Endothelial cell of umbilical vein (primary cell): ENCODE results near the gene BTLA. TPM values are rescaled to one million over a fixed set of nuclear protein-coding genes. Genes with fewer than 3 reads are reported as not detected.
"Not testable (repeated sequence)": the region's sequence is repeated elsewhere in the genome, so short reads cannot be mapped to it uniquely, and the experiment has no call there.

Source experiments
- BruUV-seq: library from RNA; stranded (reverse); fragments of 400-500 nt; replicated peaks from 2 replicates; lab custom pipeline; 2021; lab: Mats Ljungman, UMichigan
- CTCF ChIA-PET: fragments of 300-600, 350-600 bp; sonication (Branson Sonifier 250); formaldehyde crosslinking; loops from one replicate; lab custom pipeline; 2021; ENCODE audit warnings: antibody characterized with exemption, inconsistent platforms; lab: Charles Lee
- POLR2A ChIA-PET: fragments of 300-600, 350-600 bp; sonication (Branson Sonifier 250); formaldehyde crosslinking; loops from one replicate; lab custom pipeline; 2021; ENCODE audit warnings: antibody characterized with exemption, inconsistent platforms; lab: Charles Lee
- DNase-seq: peaks from one replicate; pipeline ENCODE4 v3.0.0-alpha.2; 2011; ENCODE audit warnings: low read depth, low spot score
- FAIRE-seq: peaks from 2 replicates; lab custom pipeline; 2011; peaks lifted over from hg19 to GRCh38; lab: Jason Lieb, UNC
- H2AFZ ChIP-seq: 2 replicates; pipeline ENCODE4 v1.6.0; 2012; ENCODE audit warnings: low read depth, low read length, control low read depth, inconsistent platforms
- H3K27ac ChIP-seq: 2 replicates; pipeline ENCODE4 v1.5.1; 2011; ENCODE audit warnings: low read depth, mild to moderate bottlenecking, control low read depth, low read length, moderate library complexity; ENCODE audit not compliant: insufficient read depth
- H3K27me3 ChIP-seq, 2 experiments: 2 replicates each; pipeline versions ENCODE4 v1.6.0 to v1.6.1; 2011; ENCODE audit warnings: low read length in 2 of 2, mixed read lengths in 1 of 2; ENCODE audit not compliant: control insufficient read depth in 2 of 2, insufficient read depth in 2 of 2
- H3K36me3 ChIP-seq, 2 experiments: 2 replicates in 1 of 2; 3 replicates in 1 of 2; pipeline ENCODE4 v1.5.1; 2011; ENCODE audit warnings: low read length in 2 of 2, mild to moderate bottlenecking in 1 of 2, moderate library complexity in 1 of 2; ENCODE audit not compliant: control insufficient read depth in 2 of 2, insufficient read depth in 2 of 2; ENCODE audit errors: extremely low read depth in 1 of 2
- H3K4me1 ChIP-seq: 3 replicates; pipeline ENCODE4 v1.5.1; 2011; ENCODE audit warnings: mild to moderate bottlenecking, low read length; ENCODE audit not compliant: control insufficient read depth, insufficient read depth; ENCODE audit errors: extremely low read depth
- H3K4me2 ChIP-seq: 2 replicates; pipeline ENCODE4 v1.6.1; 2011; ENCODE audit warnings: low read length, control low read depth, mixed read lengths; ENCODE audit not compliant: insufficient read depth
- H3K4me3 ChIP-seq, 3 experiments: fragments of 200-600 bp in 1 of 3; sonication (generic), shearing (Covaris generic) in 1 of 3; replicated peaks in 1 of 3; 2 replicates each; pipeline ENCODE4 v1.5.1; 2011 to 2016; ENCODE audit warnings: control low read depth in 3 of 3, low read length in 3 of 3, mild to moderate bottlenecking in 2 of 3, inconsistent platforms in 1 of 3, low read depth in 1 of 3, moderate library complexity in 1 of 3; ENCODE audit not compliant: insufficient read depth in 1 of 3
- H3K79me2 ChIP-seq: 2 replicates; pipeline ENCODE4 v1.6.0; 2012; ENCODE audit warnings: low read length, inconsistent platforms; ENCODE audit not compliant: control insufficient read depth, insufficient read depth
- H3K9ac ChIP-seq: replicated peaks from 2 replicates; pipeline ENCODE3; 2011; ENCODE audit warnings: low read length, control low read depth; ENCODE audit not compliant: insufficient read depth; ENCODE audit errors: extremely low read depth
- H3K9me1 ChIP-seq: replicated peaks from 3 replicates; pipeline ENCODE4 v1.6.0; 2011; ENCODE audit warnings: mild to moderate bottlenecking, low read length; ENCODE audit not compliant: control insufficient read depth, insufficient read depth; ENCODE audit errors: extremely low read depth
- H3K9me3 ChIP-seq: replicated peaks from 2 replicates; pipeline ENCODE4 v1.5.1; 2012; ENCODE audit warnings: low read length, inconsistent platforms; ENCODE audit not compliant: control insufficient read depth, insufficient read depth
- H4K20me1 ChIP-seq: replicated peaks from 2 replicates; pipeline ENCODE3; 2011; ENCODE audit warnings: mild to moderate bottlenecking, low read length; ENCODE audit not compliant: control insufficient read depth, insufficient read depth; ENCODE audit errors: extremely low read depth
- CTCF ChIP-seq, 2 donors: IDR thresholded peaks; 1 replicate in 1 of 2; 2 replicates in 1 of 2; pipeline ENCODE4 v1.5.1; 2011; ENCODE audit warnings: low read length in 2 of 2, mild to moderate bottlenecking in 2 of 2, moderate library complexity in 2 of 2, control low read depth in 1 of 2, inconsistent platforms in 1 of 2, low read depth in 1 of 2; ENCODE audit not compliant: insufficient read depth in 1 of 2; ENCODE audit errors: extremely low read depth in 1 of 2
- EZH2 ChIP-seq: IDR thresholded peaks from 2 replicates; pipeline ENCODE4 v1.6.1; 2012; ENCODE audit warnings: borderline replicate concordance, low read depth, mild to moderate bottlenecking, moderate library complexity, low read length, inconsistent platforms; ENCODE audit not compliant: severe bottlenecking
- FOS ChIP-seq: IDR thresholded peaks from 2 replicates; pipeline ENCODE4 v1.6.1; 2011; ENCODE audit warnings: mild to moderate bottlenecking, low read length, moderate library complexity, borderline replicate concordance; ENCODE audit not compliant: insufficient read depth
- GATA2 ChIP-seq: IDR thresholded peaks from 2 replicates; pipeline ENCODE4 v1.7.0; 2011; ENCODE audit warnings: low read depth, mild to moderate bottlenecking, moderate library complexity, mixed read lengths, low read length; ENCODE audit not compliant: insufficient read length, insufficient read depth
- JUN ChIP-seq: IDR thresholded peaks from 2 replicates; pipeline ENCODE4 v1.6.1; 2011; ENCODE audit warnings: borderline replicate concordance, low read depth; ENCODE audit not compliant: insufficient read length, insufficient read depth
- MAX ChIP-seq: IDR thresholded peaks from 2 replicates; pipeline ENCODE4 v1.6.1; 2011; ENCODE audit not compliant: insufficient read depth, insufficient read length
- MYC ChIP-seq: IDR thresholded peaks from one replicate; pipeline ENCODE4 v1.6.1; 2011; ENCODE audit warnings: mild to moderate bottlenecking, low read depth, low read length
- POLR2A ChIP-seq: IDR thresholded peaks from 2 replicates; pipeline ENCODE4 v1.6.1; 2012; ENCODE audit warnings: low read depth, mild to moderate bottlenecking, control low read depth, low read length
- POLR2AphosphoS5 ChIP-seq: IDR thresholded peaks from 2 replicates; pipeline ENCODE4 v1.6.1; 2012; ENCODE audit warnings: low read depth, mild to moderate bottlenecking, control low read depth, low read length, moderate library complexity; ENCODE audit not compliant: insufficient read depth
- dilution Hi-C: fragments of 300-500 bp; cut with MboI; formaldehyde crosslinking; loops from one replicate; pipeline ENCODE4 v1.15.0; 2019; ENCODE audit warnings: low sequenced_read_pairs; ENCODE audit not compliant: extremely low pct_ligation_motif_present
- intact Hi-C: fragments of 100-400 bp; cut with micrococcal nuclease; formaldehyde crosslinking; loops from one replicate; pipeline ENCODE4 v1.10.0; 2022
- polyA plus RNA-seq, 4 experiments: library from polyadenylated mRNA; depleted of rRNA in 3 of 4; stranded (reverse) in 3 of 4; unstranded in 1 of 4; fragments of >200 nt; gene quantifications; 2 replicates each; pipeline versions ENCODE4 v1.2.1 to v1.2.3, GENCODE V29; 2011 to 2012; ENCODE audit warnings: missing spikeins in 1 of 4
- total RNA-seq: library from RNA; stranded (reverse); gene quantifications from 2 replicates; pipeline ENCODE4 v1.2.3, GENCODE V29; 2021

The BTLA gene
- total and polyA plus RNA-seq, 2 donors (not counting 3 experiments of a cell fraction or from before 2014, with no cell fraction given), result not detected

GRCh38 chr3:112496366-112497067, 2.8 kb downstream of the BTLA start:
- Histone ChIP-seq H3K9ac (no peak overlapping the region), H3K4me3 (no peak overlapping the region), H3K79me2 (no peaks in the 10 kb centered on the region), H3K9me3 (no peaks in the 10 kb centered on the region), H3K36me3 (no peaks in the 10 kb centered on the region), H3K27me3 (no peaks in the 10 kb centered on the region), H3K27ac (no peak overlapping the region), H3K4me2 (no peak overlapping the region), H2AFZ (no peak overlapping the region), H3K4me1 (peaks cover 18% of the 10 kb centered on the region), H3K9me1 (no peaks in the 10 kb centered on the region), H4K20me1 (no peaks in the 10 kb centered on the region)
- TF ChIP-seq GATA2 (no peak), POLR2AphosphoS5 (no peak), POLR2A (no peak), JUN (no peak), MYC (no peak), EZH2 (no peak), FOS (no peak), MAX (no peak), CTCF (IDR thresholded peaks at IDR 0.05; ENCODE audit: extremely low read depth in 1 of 2, insufficient read depth in 1 of 2, low read depth in 1 of 2, low read length in 2 of 2) (no peak)
- dilution Hi-C loops, result no loop called here
- ChIA-PET POLR2A (no interaction called here), CTCF (interaction anchor here (1.5 kb wide), 1 partner anchor 22 kb away, joined by 3 read pairs; no protein-coding TSS in a partner anchor)
- intact Hi-C loops, result no loop called here
- no peak for FAIRE-seq
- BruUV-seq, result no TSS peak
- DNase-seq, result no peak

GRCh38 chr3:112494448-112494767, 4.9 kb downstream of the BTLA start:
- BruUV-seq, H4K20me1 ChIP-seq, H3K36me3 ChIP-seq, H3K4me3 ChIP-seq, H3K9me3 ChIP-seq, H3K27me3 ChIP-seq, intact Hi-C loops, CTCF ChIA-PET, dilution Hi-C loops, FAIRE-seq, H3K79me2 ChIP-seq, H3K9me1 ChIP-seq, H3K9ac ChIP-seq, DNase-seq, H3K27ac ChIP-seq, H3K4me1 ChIP-seq, H2AFZ ChIP-seq, H3K4me2 ChIP-seq, POLR2A ChIA-PET: not testable (repeated sequence)
